Measurements from ENCODE around the gene POU2AF1.

POU2AF1 gene

GRCh38 chr11:111388420-111388819 is 9.3 kb upstream of the POU2AF1 start:
- H3K27ac Mint-ChIP-seq: peak overlapping the region; percentile 66
- no peak for ATAC-seq (replicated peaks)
- H3K36me3 Mint-ChIP-seq: peaks cover 0 to 1% of the 10 kb centered on the region in 2 donors

GRCh38 chr11:111387363-111387762 is 8.3 kb upstream of the POU2AF1 start:
- H3K4me1 Mint-ChIP-seq: peaks cover 26 to 34% of the 10 kb centered on the region in 2 donors
- no peak overlapping the region for H3K4me3 Mint-ChIP-seq
- no peaks in the 10 kb centered on the region for H3K27me3 Mint-ChIP-seq
- DNase-seq: no peak
- no peak for ATAC-seq (replicated peaks)
- H3K9me3 Mint-ChIP-seq: no peaks in the 10 kb centered on the region
- H3K27ac Mint-ChIP-seq: no peak overlapping the region
- H3K36me3 Mint-ChIP-seq: peaks cover 0 to 1% of the 10 kb centered on the region in 2 donors

More at GRCh38 chr11:111388420-111388819, 9.3 kb upstream of the POU2AF1 start:
- peaks cover 26 to 31% of the 10 kb centered on the region in 2 donors for H3K4me1 Mint-ChIP-seq
- no peaks in the 10 kb centered on the region for H3K27me3 Mint-ChIP-seq
- no peak for DNase-seq
- no peak overlapping the region for H3K4me3 Mint-ChIP-seq
- H3K9me3 Mint-ChIP-seq: no peaks in the 10 kb centered on the region

GRCh38 chr11:111386611-111387150 is 7.6 kb upstream of the POU2AF1 start:
- peaks cover 30 to 41% of the 10 kb centered on the region in 2 donors for H3K4me1 Mint-ChIP-seq
- no peak for ATAC-seq (replicated peaks)
- no peak overlapping the region for H3K4me3 Mint-ChIP-seq
- no peaks in the 10 kb centered on the region for H3K27me3 Mint-ChIP-seq
- DNase-seq: no peak
- H3K27ac Mint-ChIP-seq: no peak overlapping the region
- H3K9me3 Mint-ChIP-seq: no peaks in the 10 kb centered on the region
- peaks cover 0 to 1% of the 10 kb centered on the region in 2 donors for H3K36me3 Mint-ChIP-seq

- no peak for ATAC-seq (replicated peaks)
- no peak for DNase-seq
- Mint-ChIP-seq H3K27me3 (no peaks in the 10 kb centered on the region), H3K4me1 (peaks cover 32 to 52% of the 10 kb centered on the region in 2 donors), H3K27ac (no peak overlapping the region), H3K4me3 (no peak overlapping the region), H3K9me3 (no peaks in the 10 kb centered on the region), H3K36me3 (no peaks in the 10 kb centered on the region)
Observed at GRCh38 chr11:111384494-111384893, 5.4 kb upstream of the POU2AF1 start.

- DNase-seq: no peak
- H3K36me3 Mint-ChIP-seq: peaks cover 2 to 13% of the 10 kb centered on the region in 2 donors
- no peak overlapping the region for H3K4me3 Mint-ChIP-seq
- no peaks in the 10 kb centered on the region for H3K27me3 Mint-ChIP-seq
- peak overlapping the region; percentile 79 for H3K27ac Mint-ChIP-seq
- no peaks in the 10 kb centered on the region for H3K9me3 Mint-ChIP-seq
- H3K4me1 Mint-ChIP-seq: peaks cover 24 to 53% of the 10 kb centered on the region in 2 donors
- no peak for ATAC-seq (replicated peaks)
Observed at GRCh38 chr11:111382451-111382850, 3.4 kb upstream of the POU2AF1 start.

- no peak for DNase-seq
- H3K4me1 Mint-ChIP-seq: peaks cover 41 to 75% of the 10 kb centered on the region in 2 donors
- H3K4me3 Mint-ChIP-seq: peak overlapping the region; percentile 88 to 95
- no peaks in the 10 kb centered on the region for H3K9me3 Mint-ChIP-seq
- peaks cover 20 to 37% of the 10 kb centered on the region in 2 donors for H3K36me3 Mint-ChIP-seq
- H3K27ac Mint-ChIP-seq: peak overlapping the region; percentile 91
- peak; percentile 62 to 71 for ATAC-seq (replicated peaks)
- no peaks in the 10 kb centered on the region for H3K27me3 Mint-ChIP-seq
Observed at GRCh38 chr11:111379602-111380136, 594 bp upstream of the POU2AF1 start.

- DNase-seq (no peak), ATAC-seq (replicated peaks) (no peak)
- Mint-ChIP-seq H3K4me1 (peaks cover 45 to 88% of the 10 kb centered on the region in 2 donors), H3K9me3 (no peaks in the 10 kb centered on the region), H3K27ac (peak overlapping the region; percentile 91), H3K4me3 (peak overlapping the region; percentile 88 to 95), H3K36me3 (peaks cover 22 to 41% of the 10 kb centered on the region in 2 donors), H3K27me3 (no peaks in the 10 kb centered on the region)
Observed at GRCh38 chr11:111378185-111378860, 752 bp downstream of the POU2AF1 start.

GRCh38 chr11:111376181-111376871 is 2.7 kb downstream of the POU2AF1 start:
- ATAC-seq (replicated peaks): peak in 1 of 2 donors; percentile 3
- Mint-ChIP-seq H3K9me3 (no peaks in the 10 kb centered on the region), H3K4me3 (peak overlapping the region; percentile 88 to 95), H3K27ac (peak overlapping the region; percentile 91), H3K4me1 (peaks cover 49 to 88% of the 10 kb centered on the region in 2 donors), H3K27me3 (no peaks in the 10 kb centered on the region), H3K36me3 (peaks cover 28 to 49% of the 10 kb centered on the region in 2 donors)
- DNase-seq: no peak

GRCh38 chr11:111373590-111373989 is 5.5 kb downstream of the POU2AF1 start:
- no peaks in the 10 kb centered on the region for H3K9me3 Mint-ChIP-seq
- ATAC-seq (replicated peaks): no peak
- no peaks in the 10 kb centered on the region for H3K27me3 Mint-ChIP-seq
- H3K4me1 Mint-ChIP-seq: peaks cover 62 to 88% of the 10 kb centered on the region in 2 donors
- peak overlapping the region; percentile 76 for H3K27ac Mint-ChIP-seq
- peaks cover 43 to 63% of the 10 kb centered on the region in 2 donors for H3K36me3 Mint-ChIP-seq
- H3K4me3 Mint-ChIP-seq: peak overlapping the region; percentile 67 to 69
- no peak for DNase-seq

GRCh38 chr11:111372538-111372937 is 6.5 kb downstream of the POU2AF1 start:
- Mint-ChIP-seq H3K4me3 (peak overlapping the region; percentile 56 to 62), H3K4me1 (peaks cover 69 to 93% of the 10 kb centered on the region in 2 donors), H3K9me3 (peaks cover 0 to under 1% of the 10 kb centered on the region in 2 donors), H3K27ac (peak overlapping the region; percentile 100), H3K27me3 (no peaks in the 10 kb centered on the region), H3K36me3 (peaks cover 51 to 63% of the 10 kb centered on the region in 2 donors)
- no peak for ATAC-seq (replicated peaks)
- DNase-seq: no peak

GRCh38 chr11:111370902-111371578 is 8.0 kb downstream of the POU2AF1 start:
- ATAC-seq (replicated peaks): peak; percentile 48 to 55
- H3K27ac Mint-ChIP-seq: peak overlapping the region; percentile 100
- H3K27me3 Mint-ChIP-seq: no peaks in the 10 kb centered on the region
- H3K9me3 Mint-ChIP-seq: peaks cover 0 to 2% of the 10 kb centered on the region in 2 donors
- peak; percentile 52 for DNase-seq
- H3K36me3 Mint-ChIP-seq: peaks cover 50 to 60% of the 10 kb centered on the region in 2 donors
- peak overlapping the region; percentile 80 to 83 for H3K4me3 Mint-ChIP-seq
- H3K4me1 Mint-ChIP-seq: peaks cover 72 to 97% of the 10 kb centered on the region in 2 donors

- peak overlapping the region in 1 of 2 donors; percentile 83 for H3K4me3 Mint-ChIP-seq
- H3K27ac Mint-ChIP-seq: peak overlapping the region; percentile 100
- H3K27me3 Mint-ChIP-seq: no peaks in the 10 kb centered on the region
Observed at GRCh38 chr11:111370270-111370901, 8.7 kb downstream of the POU2AF1 start.

GRCh38 chr11:111368285-111368560 is 10.9 kb downstream of the POU2AF1 start:
- H3K4me3 Mint-ChIP-seq: peak overlapping the region; percentile 44 to 53
- no peaks in the 10 kb centered on the region for H3K27me3 Mint-ChIP-seq
- ATAC-seq (replicated peaks) (no peak), DNase-seq (no peak)
- peak overlapping the region; percentile 100 for H3K27ac Mint-ChIP-seq
- peaks cover 0 to 2% of the 10 kb centered on the region in 2 donors for H3K9me3 Mint-ChIP-seq
- H3K4me1 Mint-ChIP-seq: peaks cover 78 to 100% of the 10 kb centered on the region in 2 donors
- peaks cover 55 to 68% of the 10 kb centered on the region in 2 donors for H3K36me3 Mint-ChIP-seq

More at GRCh38 chr11:111370270-111370901, 8.7 kb downstream of the POU2AF1 start:
- DNase-seq: no peak
- peaks cover 0 to 2% of the 10 kb centered on the region in 2 donors for H3K9me3 Mint-ChIP-seq
- no peak for ATAC-seq (replicated peaks)
- peaks cover 51 to 58% of the 10 kb centered on the region in 2 donors for H3K36me3 Mint-ChIP-seq
- peaks cover 74 to 97% of the 10 kb centered on the region in 2 donors for H3K4me1 Mint-ChIP-seq
